HG03135 (cell line): Measurements from ENCODE around the gene GPR173.

Experiments used
- ATAC-seq: cut with Tn5 transposase; IDR thresholded peaks from one replicate; pipeline ENCODE4 v1.9.1; 2021; ENCODE audit warnings: mild to moderate bottlenecking, moderate library complexity; ENCODE audit not compliant: unreplicated experiment

The GPR173 gene

DNA sequence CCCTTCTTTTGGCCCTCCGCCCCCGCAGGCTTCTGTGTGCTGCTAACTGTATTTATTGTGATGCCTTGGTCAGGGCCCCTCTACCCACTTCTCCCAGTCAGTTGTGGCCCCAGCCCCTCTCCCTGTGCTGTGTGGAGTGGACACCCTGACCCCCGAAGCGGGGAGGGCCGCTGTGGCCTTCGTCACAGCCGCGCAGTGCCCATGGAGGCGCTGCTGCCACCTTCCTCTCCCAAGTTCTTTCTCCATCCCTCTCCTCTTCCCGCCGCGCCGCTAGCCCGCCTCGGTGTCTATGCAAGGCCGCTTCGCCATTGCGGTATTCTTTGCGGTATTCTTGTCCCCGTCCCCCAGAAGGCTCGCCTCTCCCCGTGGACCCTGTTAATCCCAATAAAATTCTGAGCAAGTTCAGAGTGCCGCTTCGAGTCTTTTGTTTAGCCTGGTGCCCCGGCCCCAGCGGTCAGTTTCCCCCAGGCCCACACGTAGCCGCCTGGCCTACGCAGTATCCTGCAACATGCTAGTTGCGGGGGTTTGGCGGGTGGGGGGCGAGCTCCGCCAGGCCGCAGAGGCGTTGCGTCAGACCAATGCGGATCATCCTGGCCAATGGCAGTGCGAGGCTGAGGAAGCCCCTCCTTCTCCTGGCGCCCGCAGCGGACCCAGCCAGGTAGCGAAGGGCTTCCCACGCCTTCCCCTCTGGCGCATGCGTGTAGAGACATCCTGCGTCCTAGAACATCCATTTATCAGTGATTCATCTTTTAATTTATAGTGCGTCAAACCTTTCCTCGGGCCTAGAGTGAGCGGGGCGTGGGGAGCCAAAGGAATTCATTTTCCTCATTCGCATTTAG is 39.8 kb downstream of the GPR173 start:
- ATAC-seq, result no peak

DNA sequence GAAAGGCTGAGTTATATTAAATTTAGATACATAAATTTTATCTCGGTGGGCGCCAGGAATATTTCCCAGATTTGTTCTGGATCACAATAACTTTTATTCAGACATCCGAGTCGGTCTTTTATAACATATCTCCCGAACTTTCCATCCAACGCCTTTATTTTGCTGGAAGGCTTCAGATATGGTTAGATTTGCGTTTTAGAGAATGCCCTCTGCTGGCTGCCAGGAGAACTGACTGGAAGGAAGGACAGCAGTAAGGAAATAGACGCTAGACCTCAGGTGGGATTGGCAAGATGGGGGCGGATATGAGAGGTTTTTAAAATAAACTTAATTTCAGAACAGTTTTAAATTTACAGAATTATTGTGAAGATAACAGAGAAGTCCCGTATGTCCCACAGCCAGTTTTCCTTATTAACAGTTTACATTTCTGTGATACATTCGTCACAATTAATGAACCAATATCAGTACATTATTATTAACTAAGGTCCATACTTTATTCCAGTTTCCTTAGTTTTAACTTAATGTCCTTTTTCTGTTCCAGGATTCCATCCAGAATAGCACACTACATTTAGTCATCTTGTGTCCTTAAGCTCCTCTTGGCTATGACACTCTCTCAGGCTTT is 40.7 kb downstream of the GPR173 start:
- no peak for ATAC-seq

DNA sequence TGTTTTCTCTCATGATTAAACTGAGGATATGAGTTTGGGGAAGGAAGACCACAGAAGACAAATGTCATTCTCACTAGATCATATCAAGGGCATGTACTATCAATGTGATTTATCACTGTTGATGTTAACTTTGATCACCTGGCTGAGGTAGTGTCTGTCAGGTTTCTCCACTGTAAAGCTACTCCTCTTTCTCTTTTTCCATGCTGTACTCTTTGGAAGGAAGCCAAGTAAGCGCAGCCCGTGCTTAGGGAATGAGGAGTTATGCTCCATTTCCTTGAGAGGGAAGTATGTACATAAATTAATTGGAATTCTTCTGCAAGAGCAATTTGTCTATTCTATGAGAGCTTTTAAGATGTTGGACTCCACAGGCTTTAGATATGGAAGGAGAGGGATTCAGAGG is 41.3 kb downstream of the GPR173 start:
- ATAC-seq, result no peak

DNA sequence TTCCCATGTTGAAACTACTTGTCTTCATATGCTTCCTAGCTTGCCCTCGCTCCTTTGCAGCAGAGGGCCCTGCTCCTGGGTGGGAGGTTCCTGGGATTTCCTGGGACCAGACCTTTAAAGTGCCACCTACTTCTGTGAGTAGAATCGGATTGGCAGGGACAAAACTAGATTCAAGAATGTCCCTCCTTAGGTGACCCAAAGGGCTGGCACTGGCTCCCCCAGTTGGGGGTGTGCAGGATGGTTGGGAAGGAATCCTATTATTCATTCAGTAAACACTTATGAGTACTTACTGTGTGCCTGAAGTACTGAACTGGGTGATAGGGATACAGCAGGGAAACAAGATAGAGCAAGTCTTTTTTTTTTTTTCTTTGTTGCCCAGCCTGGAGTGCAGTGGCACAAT is 42.8 kb downstream of the GPR173 start:
- ATAC-seq, result no peak

DNA sequence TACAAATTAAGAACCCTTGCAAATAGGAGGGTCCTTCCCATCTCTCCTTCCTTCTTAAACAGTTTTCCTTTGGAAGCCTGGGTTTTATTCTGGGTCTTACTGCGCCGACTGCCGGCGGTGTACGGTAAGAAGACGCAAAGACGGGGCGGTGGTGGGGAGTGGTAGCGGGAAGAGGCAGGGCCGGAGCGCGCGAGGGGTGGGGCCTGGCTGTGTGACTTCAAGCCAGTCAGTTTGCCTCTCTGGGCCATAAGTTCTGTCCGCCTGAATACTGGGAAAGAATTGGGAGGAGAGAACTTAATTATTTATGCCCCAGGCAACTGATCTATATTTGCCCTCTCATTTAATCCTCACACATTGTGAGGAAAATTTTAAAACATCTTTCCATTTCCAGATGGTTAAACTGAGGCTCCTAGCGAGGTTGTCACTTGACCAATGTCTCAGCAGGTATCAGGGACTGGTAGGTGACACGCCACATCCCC is 44.6 kb downstream of the GPR173 start:
- peak; percentile 48 for ATAC-seq

DNA sequence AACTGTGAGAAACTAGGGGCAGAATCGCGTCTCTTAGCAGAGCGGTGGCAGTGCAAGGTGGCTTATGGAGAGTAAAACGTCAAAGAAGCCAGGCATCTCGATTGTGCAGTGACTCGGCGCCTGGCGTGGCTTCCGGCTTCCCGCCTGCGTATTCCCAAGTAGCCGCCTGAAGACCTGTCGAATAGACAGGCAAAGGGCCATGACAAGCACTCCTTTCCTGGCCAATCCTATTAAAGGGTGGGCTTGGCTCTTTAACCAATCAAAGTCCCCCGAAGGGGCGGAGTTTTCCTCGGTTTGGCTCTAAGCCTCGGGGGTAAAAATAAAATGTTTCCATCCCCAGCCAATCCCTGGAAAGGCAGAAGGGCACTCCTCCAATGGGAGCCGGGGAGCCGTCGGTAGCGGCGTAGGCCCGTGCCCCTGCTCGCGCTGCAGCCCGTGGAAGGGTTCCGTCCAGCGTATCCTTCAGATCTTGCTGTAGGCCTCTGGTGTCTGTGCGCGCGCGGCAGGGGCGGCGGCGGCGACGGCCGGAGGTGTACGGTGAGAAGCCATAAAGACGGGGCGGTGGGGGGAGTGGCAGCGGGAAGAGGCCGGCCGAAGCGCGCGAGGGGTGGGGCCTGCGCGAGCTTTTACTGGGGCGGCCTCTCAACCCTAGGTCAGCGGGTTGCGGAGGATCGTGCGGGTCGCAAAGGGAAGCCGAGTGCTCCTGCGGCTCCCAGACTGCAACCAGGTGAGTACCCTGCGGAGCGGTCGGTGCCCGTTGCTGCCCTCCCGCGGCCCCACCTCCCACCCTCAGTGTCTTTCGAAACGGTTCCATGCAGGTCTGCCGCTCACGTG is 45.4 kb downstream of the GPR173 start, which contains the start of gene KANTR:
KANTR (plus strand) TSS at position 395 of the 834 bp plus-strand sequence. CDS start 30,131 bp downstream, outside the sequence.
- peak; percentile 74 for ATAC-seq

- no peak for ATAC-seq
These were observed 46.0 kb downstream of the GPR173 start for GRCh38 chrX:53094582-53094905.

DNA sequence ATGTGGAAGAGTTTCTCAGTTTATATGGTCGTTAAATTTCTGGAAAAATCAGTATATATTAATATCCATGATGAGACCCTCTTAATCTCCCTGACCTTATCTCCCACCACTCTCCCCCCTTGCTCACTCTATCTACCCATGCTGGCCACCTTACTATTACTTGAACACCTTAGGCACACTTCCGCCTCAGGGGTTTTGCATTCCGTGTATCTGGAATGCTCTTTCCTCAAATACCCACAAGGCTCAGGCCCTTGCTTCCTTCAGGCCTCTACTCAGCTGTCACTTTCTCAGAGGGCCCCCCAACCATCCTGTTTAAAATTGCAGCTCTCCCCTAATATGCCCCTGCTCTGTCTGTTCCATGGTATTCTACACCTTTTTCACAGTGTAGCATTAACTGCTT is 47.2 kb downstream of the GPR173 start:
- ATAC-seq, result no peak

DNA sequence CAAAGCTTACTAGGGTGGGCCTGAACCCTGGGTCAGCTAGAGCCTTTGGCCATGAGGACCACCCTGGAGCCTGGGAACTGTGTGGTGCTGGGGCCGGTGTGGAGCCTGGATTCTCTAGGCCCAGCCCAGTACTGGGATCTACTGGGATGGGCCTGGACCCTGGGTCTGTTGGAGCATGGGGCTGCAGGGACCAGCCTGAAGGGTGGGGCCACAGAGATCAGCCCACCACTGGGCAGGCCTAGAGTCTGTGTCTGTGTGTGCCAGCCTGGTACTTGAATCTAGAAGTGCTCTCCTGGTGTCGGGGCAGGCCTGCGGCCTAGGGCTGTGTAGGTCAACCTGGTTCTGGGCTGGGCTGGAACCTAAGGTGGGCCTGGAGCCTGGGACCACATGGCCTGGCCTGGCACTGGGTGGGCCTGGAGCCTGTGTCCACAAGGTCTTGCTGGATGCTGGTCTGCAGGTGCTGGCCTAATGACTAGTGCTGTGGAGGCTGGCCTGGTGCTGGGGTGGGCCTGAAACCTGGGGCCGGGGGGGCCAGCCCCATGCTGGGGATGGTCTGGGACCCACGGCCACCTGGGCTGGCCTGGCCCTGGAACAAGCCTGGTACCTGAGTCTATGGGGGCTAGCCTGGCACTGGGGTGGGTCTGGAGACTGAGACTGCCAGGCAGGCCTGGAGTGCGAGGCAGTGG is 66.4 kb downstream of the GPR173 start:
- ATAC-seq, result no peak

- ATAC-seq, result no peak
These were observed 66.9 kb downstream of the GPR173 start for GRCh38 chrX:53115550-53115874.

GRCh38 chrX:53116101-53116500 is 67.5 kb downstream of the GPR173 start:
- no peak for ATAC-seq

DNA sequence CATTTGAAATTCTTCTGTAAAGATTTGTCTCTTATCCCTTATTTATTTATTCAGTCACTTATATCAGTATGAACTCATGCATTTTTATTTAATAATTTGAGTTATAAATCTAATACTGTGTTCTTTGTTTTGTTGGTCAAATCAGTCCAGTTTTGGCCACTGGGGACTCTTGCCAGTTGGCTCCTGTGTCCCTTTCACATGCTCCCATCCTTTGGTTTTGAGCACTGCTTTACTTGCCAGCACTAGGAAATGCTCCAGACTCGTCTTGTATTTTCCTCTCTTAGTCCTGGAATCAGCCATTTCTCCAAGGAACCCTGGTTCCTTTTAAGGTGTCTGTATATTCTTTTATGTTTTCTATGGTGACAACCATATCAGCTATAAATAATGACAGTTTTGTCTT is 73.4 kb downstream of the GPR173 start:
- ATAC-seq, result no peak

DNA sequence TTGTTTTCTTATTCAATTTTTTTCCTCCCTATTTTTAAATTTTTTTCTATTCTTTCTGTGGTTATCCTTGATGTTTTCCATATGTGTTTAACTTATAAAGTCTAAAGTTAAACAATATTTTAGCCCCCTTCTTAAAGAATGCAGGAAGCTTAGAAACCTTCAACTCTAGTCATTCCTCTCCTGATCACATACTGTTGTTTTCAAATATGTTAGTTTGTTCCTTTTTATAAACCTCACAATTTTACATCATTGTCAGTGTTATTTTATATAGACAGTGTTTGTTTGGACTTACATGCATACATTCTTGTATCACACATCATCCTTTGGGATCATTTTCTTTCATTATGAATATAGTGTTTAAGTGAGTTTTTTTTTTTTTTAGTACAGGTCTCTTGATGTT is 76.9 kb downstream of the GPR173 start:
- no peak for ATAC-seq

GRCh38 chrX:53126377-53126776 is 77.8 kb downstream of the GPR173 start:
- ATAC-seq, result no peak

DNA sequence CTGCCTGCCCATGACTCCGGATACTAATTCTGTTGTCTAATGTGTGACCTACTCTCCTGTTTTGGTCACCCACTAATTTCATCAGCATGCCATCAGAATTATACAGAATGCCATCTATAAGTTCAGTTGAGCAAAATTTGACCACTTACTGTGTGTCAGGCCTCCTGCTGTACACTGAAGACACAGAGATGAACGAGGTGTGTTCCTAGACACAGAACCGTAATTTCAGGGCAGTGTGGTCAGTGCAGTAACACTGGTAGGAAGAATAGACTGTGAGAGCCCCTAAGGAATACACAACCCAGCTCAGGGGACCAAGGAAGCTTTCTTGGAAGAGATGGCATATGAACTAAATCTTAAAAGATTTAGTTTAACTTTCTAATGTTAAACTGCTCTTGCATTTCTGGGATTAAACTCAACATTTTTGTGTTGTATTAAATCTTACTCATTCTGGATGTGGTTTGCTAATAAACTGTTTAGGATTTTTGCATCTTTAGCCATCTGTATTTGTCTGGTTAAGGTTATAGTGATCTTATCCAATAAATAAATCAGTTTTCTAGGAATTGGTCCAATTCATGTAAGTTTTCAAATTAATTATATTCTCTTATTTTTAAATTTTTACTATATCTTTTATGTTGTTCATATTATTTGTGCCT is 79.6 kb downstream of the GPR173 start:
- no peak for ATAC-seq
